HEK293 (cell line): ENCODE data around the gene LCNL1.

Experiments used
- CTCF ChIP-seq: fragments of 450-650 bp; formaldehyde crosslinking; IDR thresholded peaks from 2 replicates; pipeline ENCODE4 v1.5.1; 2016; ENCODE audit warnings: missing biosample characterization, missing genetic modification characterization
- HOXA7 ChIP-seq: sonication (generic); formaldehyde crosslinking; IDR thresholded peaks from 2 replicates; pipeline ENCODE4 v1.8.1; 2022; ENCODE audit warnings: missing genetic modification reagents, borderline replicate concordance
- ZFP69B ChIP-seq: fragments of 450-650 bp; formaldehyde crosslinking; IDR thresholded peaks from 2 replicates; pipeline ENCODE4 v1.5.1; 2016; ENCODE audit warnings: missing biosample characterization, missing genetic modification characterization
- TF ChIP-seq, protein P1 (sequence below): fragments of 450-650 bp; formaldehyde crosslinking; IDR thresholded peaks from 2 replicates; pipeline ENCODE4 v1.5.1; 2016; ENCODE audit warnings: missing biosample characterization, missing genetic modification characterization

DNA sequence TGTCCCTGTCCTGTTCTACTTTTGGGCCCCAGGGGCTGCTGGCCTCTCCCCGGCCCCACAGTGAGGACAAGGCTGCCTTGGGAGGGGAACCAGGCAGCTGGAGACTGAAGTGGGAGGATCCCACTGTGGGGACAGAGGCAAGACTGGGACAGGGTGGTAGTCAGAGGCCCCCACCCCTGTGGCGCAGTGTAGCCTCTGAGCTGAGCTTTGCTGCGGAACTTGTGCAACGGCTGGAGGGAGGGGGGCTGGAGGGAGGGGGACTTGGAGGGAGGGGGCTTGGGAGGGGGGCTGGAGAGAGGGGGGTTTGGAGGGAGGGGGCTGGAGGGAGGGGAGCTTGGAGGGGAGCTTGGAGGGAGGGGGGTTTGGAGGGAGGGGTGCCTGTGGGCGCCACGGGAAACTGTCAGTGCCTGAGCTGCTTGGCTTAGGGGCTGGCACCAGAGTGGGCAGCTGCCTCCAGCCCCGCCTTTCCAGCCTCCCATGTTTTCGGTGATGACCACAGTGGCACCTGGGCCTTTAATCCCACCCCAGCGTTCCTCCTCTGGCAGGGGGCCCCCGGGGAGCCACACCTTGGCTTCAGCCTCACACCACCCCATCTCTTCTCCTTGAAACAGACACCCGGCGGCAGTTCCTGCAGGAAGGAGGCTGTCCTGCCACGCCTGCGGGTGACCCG is 51.4 kb downstream of the LCNL1 start:
- TF ChIP-seq CTCF (tag by site-specific recombination) (no peak), ZFP69B (tag by site-specific recombination) (no peak), HOXA7 (CRISPR knock-in tag) (no peak)
- TF ChIP-seq, protein P1, sequence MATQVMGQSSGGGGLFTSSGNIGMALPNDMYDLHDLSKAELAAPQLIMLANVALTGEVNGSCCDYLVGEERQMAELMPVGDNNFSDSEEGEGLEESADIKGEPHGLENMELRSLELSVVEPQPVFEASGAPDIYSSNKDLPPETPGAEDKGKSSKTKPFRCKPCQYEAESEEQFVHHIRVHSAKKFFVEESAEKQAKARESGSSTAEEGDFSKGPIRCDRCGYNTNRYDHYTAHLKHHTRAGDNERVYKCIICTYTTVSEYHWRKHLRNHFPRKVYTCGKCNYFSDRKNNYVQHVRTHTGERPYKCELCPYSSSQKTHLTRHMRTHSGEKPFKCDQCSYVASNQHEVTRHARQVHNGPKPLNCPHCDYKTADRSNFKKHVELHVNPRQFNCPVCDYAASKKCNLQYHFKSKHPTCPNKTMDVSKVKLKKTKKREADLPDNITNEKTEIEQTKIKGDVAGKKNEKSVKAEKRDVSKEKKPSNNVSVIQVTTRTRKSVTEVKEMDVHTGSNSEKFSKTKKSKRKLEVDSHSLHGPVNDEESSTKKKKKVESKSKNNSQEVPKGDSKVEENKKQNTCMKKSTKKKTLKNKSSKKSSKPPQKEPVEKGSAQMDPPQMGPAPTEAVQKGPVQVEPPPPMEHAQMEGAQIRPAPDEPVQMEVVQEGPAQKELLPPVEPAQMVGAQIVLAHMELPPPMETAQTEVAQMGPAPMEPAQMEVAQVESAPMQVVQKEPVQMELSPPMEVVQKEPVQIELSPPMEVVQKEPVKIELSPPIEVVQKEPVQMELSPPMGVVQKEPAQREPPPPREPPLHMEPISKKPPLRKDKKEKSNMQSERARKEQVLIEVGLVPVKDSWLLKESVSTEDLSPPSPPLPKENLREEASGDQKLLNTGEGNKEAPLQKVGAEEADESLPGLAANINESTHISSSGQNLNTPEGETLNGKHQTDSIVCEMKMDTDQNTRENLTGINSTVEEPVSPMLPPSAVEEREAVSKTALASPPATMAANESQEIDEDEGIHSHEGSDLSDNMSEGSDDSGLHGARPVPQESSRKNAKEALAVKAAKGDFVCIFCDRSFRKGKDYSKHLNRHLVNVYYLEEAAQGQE (tag by site-specific recombination): no peak
